H1 (cell line): Measurements from ENCODE around the gene SAAL1. TPM values are rescaled to one million over a fixed set of nuclear protein-coding genes. Genes with fewer than 3 reads are reported as not detected.

Experiments used
- HDAC2 ChIP-seq, 2 experiments: fragments of 300-600 bp in 1 of 2; sonication (generic) in 1 of 2; IDR thresholded peaks; 2 replicates each; pipeline ENCODE4 v1.6.1; 2011 to 2012; ENCODE audit warnings: low read depth in 2 of 2, low read length in 2 of 2, mild to moderate bottlenecking in 2 of 2, moderate library complexity in 2 of 2, borderline replicate concordance in 1 of 2, inconsistent platforms in 1 of 2
- JUN ChIP-seq: IDR thresholded peaks from 2 replicates; pipeline ENCODE4 v1.6.1; 2011; ENCODE audit warnings: low read depth, mild to moderate bottlenecking, improper control_type of control experiment, low read length
- PHF8 ChIP-seq: fragments of 200-600 bp; sonication (generic); conservative IDR thresholded peaks from 2 replicates; pipeline ENCODE4 v1.7.1; 2012; ENCODE audit warnings: low read depth, mild to moderate bottlenecking, inconsistent platforms, low read length, moderate library complexity
- RNF2 ChIP-seq: fragments of 200-900, 300-1000 bp; sonication (generic); IDR thresholded peaks from 2 replicates; pipeline ENCODE4 v1.7.1; 2016; ENCODE audit warnings: borderline replicate concordance, low read depth, mild to moderate bottlenecking, antibody characterized with exemption, low read length; ENCODE audit not compliant: poor library complexity, severe bottlenecking; ENCODE audit errors: missing control alignments
- SP1 ChIP-seq: IDR thresholded peaks from 2 replicates; pipeline ENCODE4 v1.6.1; 2011; ENCODE audit warnings: low read depth, low read length
- SP4 ChIP-seq: IDR thresholded peaks from 2 replicates; pipeline ENCODE4 v1.6.1; 2012; ENCODE audit warnings: low read length, inconsistent platforms
- TAF7 ChIP-seq: optimal IDR thresholded peaks from 2 replicates; pipeline ENCODE3; 2011; ENCODE audit warnings: low read depth, mild to moderate bottlenecking, inconsistent platforms, low read length, moderate library complexity, borderline replicate concordance
- polyA plus RNA-seq, 7 experiments: library from polyadenylated mRNA; depleted of rRNA in 3 of 7; stranded (reverse) in 5 of 7; unstranded in 2 of 7; fragments of >200 nt in 5 of 7; fragments of 200-250 nt in 2 of 7; gene quantifications; 1 replicate in 5 of 7; 2 replicates in 1 of 7; 4 replicates in 1 of 7; pipeline versions ENCODE4 v1.2.1 to v1.2.3, GENCODE V29; 2011 to 2013; ENCODE audit warnings: missing spikeins in 2 of 7, mixed read lengths in 2 of 7
- total RNA-seq: library from RNA; stranded (reverse); fragmentation: NEBNext Ultra II Directional; extraction: Animal tissue kit (Norgen Biotek cat#: 25700); gene quantifications from 2 replicates; pipeline ENCODE4 v1.2.1, GENCODE V29; 2021
- TF ChIP-seq, protein P1 (sequence below): fragments of 300-600 bp; sonication (generic); IDR thresholded peaks from 2 replicates; pipeline ENCODE4 v1.7.1; 2012; ENCODE audit warnings: low read length, moderate library complexity, mild to moderate bottlenecking, inconsistent platforms; ENCODE audit not compliant: insufficient replicate concordance

Gene SAAL1
- total and polyA plus RNA-seq, 2 of the 8 experiments (the other 6 are each of a cell fraction or from before 2014, with no cell fraction given), result 26.4 to 46.6 TPM

DNA sequence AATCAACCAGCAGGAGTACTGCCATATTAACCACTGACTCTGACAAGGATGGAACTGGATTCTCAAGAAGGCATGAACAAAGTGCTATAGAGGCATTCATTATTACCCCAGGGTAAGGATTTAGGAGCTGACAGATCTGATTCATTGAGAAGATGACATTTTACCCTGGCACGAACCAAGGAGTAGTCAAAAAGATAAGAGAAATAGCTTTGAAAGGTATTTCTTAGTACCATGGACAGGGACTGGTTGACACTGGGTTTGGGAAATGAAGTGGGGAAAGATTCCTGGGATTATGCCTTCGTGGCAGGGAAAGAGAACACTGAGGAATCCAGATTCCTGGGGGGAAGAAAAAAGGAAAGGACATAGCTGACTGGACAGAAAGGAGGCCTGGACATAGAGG, 5.1 kb upstream of the SAAL1 start (continued):
- TF ChIP-seq, protein P1, sequence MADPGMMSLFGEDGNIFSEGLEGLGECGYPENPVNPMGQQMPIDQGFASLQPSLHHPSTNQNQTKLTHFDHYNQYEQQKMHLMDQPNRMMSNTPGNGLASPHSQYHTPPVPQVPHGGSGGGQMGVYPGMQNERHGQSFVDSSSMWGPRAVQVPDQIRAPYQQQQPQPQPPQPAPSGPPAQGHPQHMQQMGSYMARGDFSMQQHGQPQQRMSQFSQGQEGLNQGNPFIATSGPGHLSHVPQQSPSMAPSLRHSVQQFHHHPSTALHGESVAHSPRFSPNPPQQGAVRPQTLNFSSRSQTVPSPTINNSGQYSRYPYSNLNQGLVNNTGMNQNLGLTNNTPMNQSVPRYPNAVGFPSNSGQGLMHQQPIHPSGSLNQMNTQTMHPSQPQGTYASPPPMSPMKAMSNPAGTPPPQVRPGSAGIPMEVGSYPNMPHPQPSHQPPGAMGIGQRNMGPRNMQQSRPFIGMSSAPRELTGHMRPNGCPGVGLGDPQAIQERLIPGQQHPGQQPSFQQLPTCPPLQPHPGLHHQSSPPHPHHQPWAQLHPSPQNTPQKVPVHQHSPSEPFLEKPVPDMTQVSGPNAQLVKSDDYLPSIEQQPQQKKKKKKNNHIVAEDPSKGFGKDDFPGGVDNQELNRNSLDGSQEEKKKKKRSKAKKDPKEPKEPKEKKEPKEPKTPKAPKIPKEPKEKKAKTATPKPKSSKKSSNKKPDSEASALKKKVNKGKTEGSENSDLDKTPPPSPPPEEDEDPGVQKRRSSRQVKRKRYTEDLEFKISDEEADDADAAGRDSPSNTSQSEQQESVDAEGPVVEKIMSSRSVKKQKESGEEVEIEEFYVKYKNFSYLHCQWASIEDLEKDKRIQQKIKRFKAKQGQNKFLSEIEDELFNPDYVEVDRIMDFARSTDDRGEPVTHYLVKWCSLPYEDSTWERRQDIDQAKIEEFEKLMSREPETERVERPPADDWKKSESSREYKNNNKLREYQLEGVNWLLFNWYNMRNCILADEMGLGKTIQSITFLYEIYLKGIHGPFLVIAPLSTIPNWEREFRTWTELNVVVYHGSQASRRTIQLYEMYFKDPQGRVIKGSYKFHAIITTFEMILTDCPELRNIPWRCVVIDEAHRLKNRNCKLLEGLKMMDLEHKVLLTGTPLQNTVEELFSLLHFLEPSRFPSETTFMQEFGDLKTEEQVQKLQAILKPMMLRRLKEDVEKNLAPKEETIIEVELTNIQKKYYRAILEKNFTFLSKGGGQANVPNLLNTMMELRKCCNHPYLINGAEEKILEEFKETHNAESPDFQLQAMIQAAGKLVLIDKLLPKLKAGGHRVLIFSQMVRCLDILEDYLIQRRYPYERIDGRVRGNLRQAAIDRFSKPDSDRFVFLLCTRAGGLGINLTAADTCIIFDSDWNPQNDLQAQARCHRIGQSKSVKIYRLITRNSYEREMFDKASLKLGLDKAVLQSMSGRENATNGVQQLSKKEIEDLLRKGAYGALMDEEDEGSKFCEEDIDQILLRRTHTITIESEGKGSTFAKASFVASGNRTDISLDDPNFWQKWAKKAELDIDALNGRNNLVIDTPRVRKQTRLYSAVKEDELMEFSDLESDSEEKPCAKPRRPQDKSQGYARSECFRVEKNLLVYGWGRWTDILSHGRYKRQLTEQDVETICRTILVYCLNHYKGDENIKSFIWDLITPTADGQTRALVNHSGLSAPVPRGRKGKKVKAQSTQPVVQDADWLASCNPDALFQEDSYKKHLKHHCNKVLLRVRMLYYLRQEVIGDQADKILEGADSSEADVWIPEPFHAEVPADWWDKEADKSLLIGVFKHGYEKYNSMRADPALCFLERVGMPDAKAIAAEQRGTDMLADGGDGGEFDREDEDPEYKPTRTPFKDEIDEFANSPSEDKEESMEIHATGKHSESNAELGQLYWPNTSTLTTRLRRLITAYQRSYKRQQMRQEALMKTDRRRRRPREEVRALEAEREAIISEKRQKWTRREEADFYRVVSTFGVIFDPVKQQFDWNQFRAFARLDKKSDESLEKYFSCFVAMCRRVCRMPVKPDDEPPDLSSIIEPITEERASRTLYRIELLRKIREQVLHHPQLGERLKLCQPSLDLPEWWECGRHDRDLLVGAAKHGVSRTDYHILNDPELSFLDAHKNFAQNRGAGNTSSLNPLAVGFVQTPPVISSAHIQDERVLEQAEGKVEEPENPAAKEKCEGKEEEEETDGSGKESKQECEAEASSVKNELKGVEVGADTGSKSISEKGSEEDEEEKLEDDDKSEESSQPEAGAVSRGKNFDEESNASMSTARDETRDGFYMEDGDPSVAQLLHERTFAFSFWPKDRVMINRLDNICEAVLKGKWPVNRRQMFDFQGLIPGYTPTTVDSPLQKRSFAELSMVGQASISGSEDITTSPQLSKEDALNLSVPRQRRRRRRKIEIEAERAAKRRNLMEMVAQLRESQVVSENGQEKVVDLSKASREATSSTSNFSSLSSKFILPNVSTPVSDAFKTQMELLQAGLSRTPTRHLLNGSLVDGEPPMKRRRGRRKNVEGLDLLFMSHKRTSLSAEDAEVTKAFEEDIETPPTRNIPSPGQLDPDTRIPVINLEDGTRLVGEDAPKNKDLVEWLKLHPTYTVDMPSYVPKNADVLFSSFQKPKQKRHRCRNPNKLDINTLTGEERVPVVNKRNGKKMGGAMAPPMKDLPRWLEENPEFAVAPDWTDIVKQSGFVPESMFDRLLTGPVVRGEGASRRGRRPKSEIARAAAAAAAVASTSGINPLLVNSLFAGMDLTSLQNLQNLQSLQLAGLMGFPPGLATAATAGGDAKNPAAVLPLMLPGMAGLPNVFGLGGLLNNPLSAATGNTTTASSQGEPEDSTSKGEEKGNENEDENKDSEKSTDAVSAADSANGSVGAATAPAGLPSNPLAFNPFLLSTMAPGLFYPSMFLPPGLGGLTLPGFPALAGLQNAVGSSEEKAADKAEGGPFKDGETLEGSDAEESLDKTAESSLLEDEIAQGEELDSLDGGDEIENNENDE, result no peak
- TF ChIP-seq HDAC2 (IDR thresholded peaks at IDR 0.05; ENCODE audit: borderline replicate concordance in 1 of 2, low read depth in 2 of 2, low read length in 2 of 2), result no peak
- TF ChIP-seq SP1, result no peak
- no peak for TF ChIP-seq RNF2
- TF ChIP-seq SP4, result no peak
- no peak for TF ChIP-seq PHF8
- no peak for TF ChIP-seq JUN
- no peak for TF ChIP-seq TAF7
